ENCODE results near the gene EIF4E2. TPM values are rescaled to one million over a fixed set of nuclear protein-coding genes. Genes with fewer than 3 reads are reported as not detected.
"Not testable (repeated sequence)": the region's sequence is repeated elsewhere in the genome, so short reads cannot be mapped to it uniquely, and the experiment has no call there.

Gene EIF4E2
- polyA plus RNA-seq, 5 donors = 91.7 to 99.8 (median 95.9) TPM

GRCh38 chr2:232520489-232520888, 30.0 kb upstream of the EIF4E2 start:
- DNase-seq = no peak

GRCh38 chr2:232521098-232521497, 29.4 kb upstream of the EIF4E2 start:
- no peak for DNase-seq

GRCh38 chr2:232521959-232522622, 28.4 kb upstream of the EIF4E2 start:
- peak in 1 of 2 donors; percentile 21 for DNase-seq

- no peak for DNase-seq
These were observed 27.7 kb upstream of the EIF4E2 start for GRCh38 chr2:232522623-232523401.

GRCh38 chr2:232523402-232523681, 27.1 kb upstream of the EIF4E2 start:
- no peak for DNase-seq

GRCh38 chr2:232523682-232524597, 26.5 kb upstream of the EIF4E2 start:
- DNase-seq = no peak

- no peak for DNase-seq
These were observed 25.7 kb upstream of the EIF4E2 start for GRCh38 chr2:232524771-232525170.

GRCh38 chr2:232525199-232525598, 25.3 kb upstream of the EIF4E2 start:
- no peak for DNase-seq

- DNase-seq = no peak
These were observed 24.6 kb upstream of the EIF4E2 start, which contains the start of gene CHRND for GRCh38 chr2:232525791-232526371. Gene CHRND (plus strand): TSS chr2:232526160. CDS start chr2:232526216, 56 bp downstream.

- DNase-seq = no peak
These were observed 24.0 kb upstream of the EIF4E2 start for GRCh38 chr2:232526372-232526941.

GRCh38 chr2:232527905-232528470, 22.5 kb upstream of the EIF4E2 start:
- DNase-seq = no peak

- no peak for DNase-seq
These were observed 21.6 kb upstream of the EIF4E2 start for GRCh38 chr2:232528746-232529460.

- DNase-seq = no peak
These were observed 20.5 kb upstream of the EIF4E2 start for GRCh38 chr2:232529806-232530547.

- no peak for DNase-seq
These were observed 19.7 kb upstream of the EIF4E2 start for GRCh38 chr2:232530626-232531260.

- no peak for DNase-seq
These were observed 18.1 kb upstream of the EIF4E2 start for GRCh38 chr2:232532419-232532818.

- not testable (repeated sequence) for DNase-seq
These were observed 17.7 kb upstream of the EIF4E2 start for GRCh38 chr2:232532821-232533220.

- DNase-seq = no peak
These were observed 16.4 kb upstream of the EIF4E2 start for GRCh38 chr2:232533944-232534710.

GRCh38 chr2:232534940-232535651, 15.4 kb upstream of the EIF4E2 start:
- DNase-seq = no peak

All from right lung (tissue), 5 donors.